Right forelimb (tissue), 1 donor: Measurements from ENCODE around the gene MSTO1.
"Not testable (repeated sequence)": the region's sequence is repeated elsewhere in the genome, so short reads cannot be mapped to it uniquely, and the experiment has no call there.

ENCODE experiments used
- DNase-seq: peaks from one replicate; pipeline ENCODE4 v3.0.0-alpha.2; 2018

MSTO1 gene

GRCh38 chr1:155609515-155610256 lies at the start of gene MSTO1:
MSTO1 (plus strand) TSS chr1:155610218; CDS start chr1:155610249, 31 bp downstream.
- DNase-seq: peak; percentile 94

GRCh38 chr1:155561779-155562580 lies 48.0 kb upstream of the MSTO1 start:
- DNase-seq: not testable (repeated sequence)

DNA sequence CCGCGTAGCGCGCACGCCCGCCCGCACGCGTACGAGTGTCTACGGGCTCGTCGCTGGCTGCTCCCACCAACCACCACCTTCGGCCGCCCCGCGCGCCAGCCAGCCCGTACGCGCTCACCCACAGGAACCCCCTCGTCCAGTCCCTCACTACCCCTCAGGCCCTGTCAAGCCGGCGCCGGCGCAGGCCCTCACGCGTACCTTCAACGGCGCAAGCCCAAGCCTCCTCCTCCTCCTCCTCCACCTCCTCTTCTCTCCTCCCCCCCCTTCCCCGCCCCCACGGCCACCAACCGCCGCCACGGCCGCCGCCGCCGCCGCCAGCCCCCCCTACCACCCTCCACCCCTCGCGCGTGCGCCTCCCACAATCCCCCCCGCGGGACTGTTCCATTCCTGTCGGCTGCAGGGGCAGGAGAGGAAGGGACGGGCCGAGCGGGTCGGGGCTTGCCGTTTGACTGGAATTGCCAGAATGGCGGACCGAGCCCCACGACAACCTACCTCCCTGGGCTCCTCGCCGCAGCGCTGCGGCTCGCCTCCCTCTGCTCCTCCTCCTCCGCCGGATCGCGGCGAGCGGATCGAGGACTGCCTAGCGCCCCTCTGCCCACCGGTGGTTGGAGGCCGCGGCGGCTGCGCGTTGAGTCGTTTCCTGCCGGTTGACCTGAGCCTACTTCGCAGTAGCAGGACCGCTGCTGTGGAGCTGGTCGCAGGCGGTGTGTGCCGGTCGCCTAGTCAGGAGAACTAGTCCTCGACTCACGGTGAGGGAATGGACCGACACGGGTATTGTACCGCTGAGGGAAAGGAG lies 47.2 kb upstream of the MSTO1 start, which contains the start of gene ASH1L:
ASH1L (minus strand) TSS at position 223 of the 796 bp plus-strand sequence. CDS start 41,284 bp downstream, outside the sequence.
- peak; percentile 97 for DNase-seq

DNA sequence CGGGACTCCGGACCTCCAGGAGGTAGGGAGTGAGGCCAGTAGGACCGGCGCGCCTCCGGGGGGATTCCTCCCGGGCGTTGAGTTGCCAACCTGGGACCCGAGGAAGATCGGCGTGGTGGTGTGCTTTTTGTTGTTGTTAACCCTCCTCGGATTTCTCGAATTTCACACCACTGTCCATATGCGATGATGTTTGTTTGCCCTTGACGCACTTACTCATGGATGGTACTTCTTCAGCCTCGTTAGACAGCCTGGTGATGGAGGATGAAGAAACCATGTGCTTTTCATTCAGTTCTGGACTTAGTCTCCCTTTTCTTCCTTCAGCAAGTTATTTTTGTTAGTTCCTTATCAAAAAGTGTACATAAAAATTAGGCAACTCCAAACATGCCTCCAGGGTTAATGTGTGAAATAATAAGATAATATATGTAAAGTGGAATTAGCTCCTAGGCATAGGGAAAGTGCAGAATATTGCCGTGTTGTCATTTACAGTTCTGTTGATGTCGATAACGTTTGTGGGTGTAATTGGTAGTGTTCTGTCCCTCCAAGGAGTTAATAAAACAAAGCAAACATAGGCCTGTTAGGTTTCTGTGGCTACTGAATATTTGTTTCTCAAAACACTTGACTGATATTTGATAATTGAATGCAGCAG lies 46.5 kb upstream of the MSTO1 start:
- not testable (repeated sequence) for DNase-seq

DNA sequence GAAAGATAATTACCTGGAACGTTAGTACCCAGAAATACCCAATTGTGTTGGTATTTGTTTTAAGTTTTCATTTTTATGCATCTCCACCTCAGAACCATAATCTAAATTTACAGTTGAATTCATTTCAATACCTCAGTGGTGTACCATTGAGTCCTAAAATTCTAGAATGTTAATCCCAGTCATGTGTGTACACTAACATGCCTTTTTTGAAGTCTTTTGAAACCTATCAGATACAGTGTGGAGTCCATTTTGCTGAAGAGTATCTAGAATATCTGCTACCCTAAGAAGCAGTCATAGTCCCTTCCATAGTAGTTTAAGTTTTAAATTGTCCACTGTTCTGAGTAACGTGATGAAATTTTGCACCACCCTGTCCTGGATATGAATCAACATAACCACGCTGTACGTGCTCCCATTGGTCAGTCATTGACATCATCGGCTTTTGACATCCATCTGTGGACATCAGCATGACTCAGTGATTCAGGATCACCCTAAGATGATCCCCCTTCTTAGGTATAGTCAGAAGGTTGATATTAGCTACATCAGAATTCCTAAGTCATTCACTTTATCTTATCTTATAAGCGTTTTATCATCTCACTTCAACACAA lies 39.9 kb upstream of the MSTO1 start:
- no peak for DNase-seq

GRCh38 chr1:155570593-155570990 lies 39.4 kb upstream of the MSTO1 start:
- no peak for DNase-seq

DNA sequence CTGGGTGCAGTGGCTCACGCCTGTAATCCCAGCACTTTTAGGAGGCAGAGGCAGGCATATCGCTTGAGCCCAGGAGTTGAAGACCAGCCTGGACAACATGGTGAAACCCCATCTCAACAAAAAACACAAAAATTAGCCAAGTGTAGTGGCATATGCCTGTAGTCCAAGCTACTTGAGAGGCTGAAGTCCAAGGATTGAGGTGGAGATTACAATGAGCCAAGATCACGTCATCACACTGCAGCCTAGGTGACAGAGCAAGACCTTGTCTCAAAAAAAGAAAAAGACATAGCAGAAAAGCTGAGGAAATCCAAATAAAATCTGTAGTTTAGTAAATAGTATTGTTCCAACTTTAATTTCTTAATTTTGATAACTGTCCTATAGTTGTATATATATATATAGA lies 35.9 kb upstream of the MSTO1 start:
- DNase-seq: no peak

DNA sequence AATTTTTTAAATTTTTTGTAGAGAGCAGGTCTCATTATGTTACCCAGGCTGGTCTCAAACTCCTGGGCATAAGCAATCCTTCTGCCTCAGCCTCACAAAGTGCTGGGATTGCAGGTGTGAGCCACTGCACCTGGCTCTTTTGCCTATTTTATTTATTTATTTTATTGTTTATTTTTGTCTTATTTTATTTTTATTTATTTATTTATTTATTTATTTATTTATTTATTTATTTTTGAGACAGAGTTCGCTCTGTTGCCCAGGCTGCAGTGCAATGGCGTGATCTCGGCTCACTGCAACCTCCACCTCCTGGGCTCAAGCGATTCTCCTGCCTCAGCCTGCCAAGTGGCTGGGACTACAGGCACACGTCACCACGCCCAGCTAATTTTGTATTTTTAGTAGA lies 34.4 kb upstream of the MSTO1 start:
- DNase-seq: not testable (repeated sequence)

DNA sequence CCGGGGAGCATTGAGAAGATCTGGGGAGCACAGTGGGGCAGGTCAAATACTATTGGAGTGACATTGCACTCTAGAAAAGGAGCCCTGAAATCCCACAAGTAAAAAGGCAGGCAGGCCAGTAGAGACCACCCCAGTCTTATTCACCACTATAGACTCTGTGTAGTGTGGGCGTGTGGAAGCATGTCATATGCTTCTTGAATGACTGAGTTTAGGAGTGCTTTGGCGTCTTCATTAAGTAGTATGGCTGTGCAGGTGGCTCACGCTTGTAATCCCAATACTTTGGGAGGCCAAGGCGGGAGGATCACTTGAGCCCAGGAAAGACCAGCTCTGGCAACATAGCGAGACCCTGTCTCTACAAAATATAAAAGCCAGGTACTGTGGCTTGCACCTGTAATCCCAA lies 26.2 kb upstream of the MSTO1 start:
- DNase-seq: not testable (repeated sequence)

- DNase-seq: not testable (repeated sequence)
Measured at GRCh38 chr1:155589282-155589681, 20.7 kb upstream of the MSTO1 start.

- not testable (repeated sequence) for DNase-seq
Measured at GRCh38 chr1:155590516-155591247, 19.3 kb upstream of the MSTO1 start.

DNA sequence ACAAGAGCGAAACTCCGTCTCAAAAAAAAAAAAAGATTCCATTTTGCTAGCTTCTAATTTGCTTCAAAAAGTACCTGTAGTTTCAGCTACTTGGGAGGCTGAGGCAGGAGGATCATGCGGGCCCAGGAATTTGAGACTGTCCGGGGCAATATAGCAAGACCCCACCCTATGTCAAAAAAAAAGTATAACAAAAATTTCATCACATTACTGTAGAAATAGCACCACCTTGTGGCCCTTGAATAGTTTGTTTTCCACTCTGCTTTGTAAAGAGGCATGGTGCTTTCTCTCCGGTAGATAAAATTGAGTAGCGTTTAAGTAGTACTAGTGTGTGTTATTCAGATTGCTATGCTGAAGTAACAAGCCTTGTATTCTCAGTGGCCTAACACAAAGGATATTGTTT lies 18.2 kb upstream of the MSTO1 start:
- DNase-seq: no peak

DNA sequence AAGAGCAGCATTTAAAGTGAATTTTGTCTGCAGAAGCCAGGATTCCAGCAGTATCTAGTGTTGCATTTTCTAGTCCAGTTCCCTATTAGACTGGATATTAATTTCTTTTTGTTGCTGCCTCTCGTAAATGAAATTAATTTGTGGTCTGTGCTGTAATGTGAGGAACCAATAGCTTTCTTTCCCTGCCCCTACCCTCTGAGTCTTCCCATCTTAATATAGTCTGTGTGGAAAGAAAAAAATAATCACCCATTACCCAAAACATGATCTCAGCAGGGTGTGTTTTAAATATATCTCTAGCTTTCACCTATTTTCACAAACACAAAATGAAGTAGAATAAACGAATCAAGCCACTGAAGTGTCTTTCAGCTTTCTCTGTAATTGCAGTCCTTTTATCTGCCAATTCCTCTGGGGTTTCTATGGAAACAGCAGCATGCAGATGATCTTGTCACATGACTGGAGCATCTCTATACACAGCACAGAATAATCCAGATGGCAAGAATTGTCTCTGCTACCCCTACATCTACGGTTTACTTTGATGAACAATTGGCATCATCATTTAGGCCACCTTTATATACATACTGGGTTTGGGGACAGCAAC lies 14.0 kb upstream of the MSTO1 start:
- not testable (repeated sequence) for DNase-seq

GRCh38 chr1:155596864-155597263 lies 13.2 kb upstream of the MSTO1 start:
- DNase-seq: no peak

DNA sequence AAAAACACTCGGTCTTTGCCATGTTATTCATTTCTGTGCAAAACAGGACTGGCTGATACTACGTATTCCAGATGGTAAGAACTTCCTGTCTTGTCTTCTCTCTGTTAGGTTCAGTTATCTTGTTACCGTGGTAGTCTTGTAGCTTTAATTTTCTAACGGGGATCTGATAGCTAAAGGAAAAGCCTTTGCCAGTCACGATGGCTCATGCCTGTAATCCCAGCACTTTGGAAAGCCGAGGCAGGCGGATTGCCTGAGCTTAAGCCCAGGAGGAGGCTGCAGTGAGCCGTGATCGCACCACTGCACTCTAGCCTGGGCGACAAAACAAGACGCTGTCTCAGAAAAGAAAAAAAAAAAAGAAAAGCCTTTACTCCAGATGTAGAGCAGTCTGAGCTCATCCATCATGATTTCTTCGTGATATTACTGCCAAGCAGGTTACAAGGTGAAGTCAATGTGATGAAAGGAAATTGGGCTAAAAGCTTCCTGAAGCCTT lies 11.1 kb upstream of the MSTO1 start:
- DNase-seq: no peak

GRCh38 chr1:155599828-155600572 lies 10.0 kb upstream of the MSTO1 start:
- DNase-seq: not testable (repeated sequence)

DNA sequence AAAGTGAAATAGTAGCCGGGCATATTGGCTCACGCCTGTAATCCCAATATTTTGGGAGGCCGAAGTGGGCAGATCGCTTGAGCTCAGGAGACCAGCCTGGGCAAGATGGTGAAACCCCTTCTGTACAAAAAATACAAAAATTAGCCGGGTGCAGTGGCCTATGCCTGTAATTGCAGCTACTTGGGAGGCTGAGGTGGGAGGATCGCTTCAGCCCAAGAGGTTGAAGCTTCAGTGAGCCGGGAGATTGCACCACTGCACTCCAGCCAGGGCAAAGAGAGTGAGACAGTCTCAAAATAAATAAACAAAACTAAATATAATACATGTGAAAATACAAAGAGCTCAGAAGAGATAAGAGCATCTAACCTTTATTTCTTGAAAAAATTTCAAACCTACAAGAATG lies 2.3 kb upstream of the MSTO1 start:
- no peak for DNase-seq

GRCh38 chr1:155608888-155609225 lies 1.2 kb upstream of the MSTO1 start:
- DNase-seq: no peak

GRCh38 chr1:155610257-155610647 lies 234 bp downstream of the MSTO1 start:
- not testable (repeated sequence) for DNase-seq

DNA sequence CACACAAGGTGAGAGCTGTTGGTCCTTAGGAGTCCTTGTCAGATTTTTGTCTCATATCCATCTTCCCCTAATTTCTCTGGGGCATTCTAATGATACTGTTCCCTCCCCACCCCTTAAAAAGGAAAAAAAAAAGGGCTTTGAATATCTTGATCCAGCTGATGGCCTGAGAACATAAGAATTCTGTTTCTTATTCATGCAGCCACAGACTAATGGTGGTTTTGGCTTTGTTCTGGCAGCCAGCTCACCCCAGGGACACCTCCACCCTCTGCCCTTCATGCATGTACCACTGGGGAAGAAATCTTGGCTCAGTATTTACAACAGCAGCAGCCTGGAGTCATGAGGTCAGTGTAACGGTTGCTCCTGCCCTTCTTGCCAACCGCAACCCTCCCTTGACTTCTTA lies 3.2 kb downstream of the MSTO1 start:
- DNase-seq: not testable (repeated sequence)
